Breast epithelium (tissue), 4 donors: ENCODE results near the gene FADS2. TPM values are rescaled to one million over a fixed set of nuclear protein-coding genes. Genes with fewer than 3 reads are reported as not detected.

Source experiments
- DNase-seq, 2 donors: peaks; one replicate each; pipeline ENCODE4 v3.0.0-alpha.2; 2019; ENCODE audit warnings: low spot score in 2 of 2
- H3K27ac ChIP-seq, 2 donors: fragments of 200-600 bp; sonication (generic) in 1 of 2; one replicate each; pipeline ENCODE4 v1.5.1; 2016 to 2019; ENCODE audit warnings: mild to moderate bottlenecking in 1 of 2
- H3K27me3 ChIP-seq, 2 donors: fragments of 200-600 bp; sonication (generic) in 1 of 2; one replicate each; pipeline versions ENCODE4 v1.5.1 to v1.6.0; 2017 to 2019; ENCODE audit warnings: control low read depth in 1 of 2, mild to moderate bottlenecking in 1 of 2
- H3K36me3 ChIP-seq: fragments of 200-600 bp; one replicate; pipeline ENCODE4 v1.5.1; 2019
- H3K4me1 ChIP-seq, 2 donors: fragments of 200-600 bp; sonication (generic); one replicate each; pipeline ENCODE4 v1.5.1; 2016 to 2019; ENCODE audit warnings: control low read depth in 1 of 2
- H3K4me3 ChIP-seq, 3 donors: fragments of 200-600 bp; sonication (generic); 1 replicate in 2 of 3; 2 replicates in 1 of 3; pipeline ENCODE4 v1.5.1; 2016 to 2019; ENCODE audit warnings: mild to moderate bottlenecking in 3 of 3, moderate library complexity in 2 of 3
- H3K9me3 ChIP-seq, 2 donors: fragments of 200-600 bp; sonication (generic) in 1 of 2; one replicate each; pipeline ENCODE4 v1.5.1; 2016 to 2019; ENCODE audit warnings: control low read depth in 1 of 2
- CTCF ChIP-seq, 3 donors: fragments of 450-650 bp; IDR thresholded peaks; one replicate each; pipeline ENCODE4 v1.5.1; 2016 to 2017; ENCODE audit warnings: antibody characterized with exemption in 3 of 3, mild to moderate bottlenecking in 3 of 3, moderate library complexity in 3 of 3
- POLR2A ChIP-seq: fragments of 450-650 bp; IDR thresholded peaks from one replicate; pipeline ENCODE4 v1.6.1; 2016; ENCODE audit warnings: antibody characterized with exemption, mild to moderate bottlenecking, moderate library complexity
- POLR2AphosphoS5 ChIP-seq, 3 donors: sonication (generic); formaldehyde crosslinking; IDR thresholded peaks; one replicate each; pipeline ENCODE4 v1.6.1; 2017; ENCODE audit warnings: antibody characterized with exemption in 3 of 3
- intact Hi-C: fragments of 100-400 bp; cut with DNase I; formaldehyde crosslinking; loops from one replicate; pipeline ENCODE4 v1.15.1; 2023; ENCODE audit warnings: low total_unique reads
- total RNA-seq, 3 donors: library from RNA; depleted of rRNA; stranded (reverse); fragments of >200 nt; gene quantifications; one replicate each; pipeline ENCODE4 v1.1.0, GENCODE V29; 2016

FADS2 gene
- total RNA-seq, 3 donors from 2014 or later = 5.6 to 35.8 (median 7.5) TPM

- H3K27ac ChIP-seq = no peak overlapping the region
- no peaks in the 10 kb centered on the region for H3K27me3 ChIP-seq
- no peak for TF ChIP-seq CTCF (IDR thresholded peaks at IDR 0.05)
- TF ChIP-seq POLR2AphosphoS5 (IDR thresholded peaks at IDR 0.05) = no peak
- TF ChIP-seq POLR2A = no peak
- intact Hi-C loops = no loop called here
- no peak overlapping the region for H3K4me3 ChIP-seq
- H3K4me1 ChIP-seq = no peaks in the 10 kb centered on the region
- DNase-seq = no peak
- no peaks in the 10 kb centered on the region for H3K36me3 ChIP-seq
- no peaks in the 10 kb centered on the region for H3K9me3 ChIP-seq
Measured at GRCh38 chr11:61846362-61847020, 18.4 kb downstream of the FADS2 start.

GRCh38 chr11:61847914-61848581 is 19.9 kb downstream of the FADS2 start:
- H3K4me3 ChIP-seq = no peak overlapping the region
- no peaks in the 10 kb centered on the region for H3K9me3 ChIP-seq
- DNase-seq = no peak
- no peaks in the 10 kb centered on the region for H3K4me1 ChIP-seq
- H3K36me3 ChIP-seq = no peaks in the 10 kb centered on the region
- no peaks in the 10 kb centered on the region for H3K27me3 ChIP-seq
- H3K27ac ChIP-seq = no peak overlapping the region
- TF ChIP-seq POLR2AphosphoS5 (IDR thresholded peaks at IDR 0.05) (no peak), CTCF (IDR thresholded peaks at IDR 0.05) (no peak), POLR2A (no peak)
- intact Hi-C loops = no loop called here

GRCh38 chr11:61848631-61849030 is 20.5 kb downstream of the FADS2 start:
- DNase-seq = no peak
- no peak for TF ChIP-seq CTCF (IDR thresholded peaks at IDR 0.05)
- no peak for TF ChIP-seq POLR2AphosphoS5 (IDR thresholded peaks at IDR 0.05)
- no peak for TF ChIP-seq POLR2A
- H3K36me3 ChIP-seq = no peaks in the 10 kb centered on the region
- H3K4me1 ChIP-seq = no peaks in the 10 kb centered on the region
- intact Hi-C loops = no loop called here
- no peaks in the 10 kb centered on the region for H3K27me3 ChIP-seq
- H3K27ac ChIP-seq = no peak overlapping the region
- H3K4me3 ChIP-seq = no peak overlapping the region
- H3K9me3 ChIP-seq = no peaks in the 10 kb centered on the region

- TF ChIP-seq POLR2AphosphoS5 (IDR thresholded peaks at IDR 0.05) = no peak
- no peak for TF ChIP-seq CTCF (IDR thresholded peaks at IDR 0.05)
- TF ChIP-seq POLR2A = no peak
- Histone ChIP-seq H3K4me1 (no peaks in the 10 kb centered on the region), H3K27ac (no peak overlapping the region), H3K36me3 (no peaks in the 10 kb centered on the region), H3K27me3 (no peaks in the 10 kb centered on the region), H3K9me3 (no peaks in the 10 kb centered on the region), H3K4me3 (no peak overlapping the region)
- intact Hi-C loops = no loop called here
- no peak for DNase-seq
Measured at GRCh38 chr11:61850687-61851086, 22.6 kb downstream of the FADS2 start.

GRCh38 chr11:61851113-61851899 is 23.2 kb downstream of the FADS2 start:
- H3K27me3 ChIP-seq = no peaks in the 10 kb centered on the region
- no peak overlapping the region for H3K4me3 ChIP-seq
- no peaks in the 10 kb centered on the region for H3K9me3 ChIP-seq
- TF ChIP-seq CTCF (IDR thresholded peaks at IDR 0.05) (no peak), POLR2AphosphoS5 (IDR thresholded peaks at IDR 0.05) (no peak), POLR2A (no peak)
- no peaks in the 10 kb centered on the region for H3K36me3 ChIP-seq
- no peak for DNase-seq
- intact Hi-C loops = no loop called here
- peak overlapping the region in 1 of 2 donors; percentile 3 for H3K27ac ChIP-seq
- H3K4me1 ChIP-seq = no peaks in the 10 kb centered on the region
